Measurements from ENCODE around the gene CD36.

CD36 gene

GRCh38 chr7:80623503-80624252 is 14.8 kb upstream of the CD36 start:
- CTCF ChIA-PET, result no interaction called here
- H3K4me1 ChIP-seq (ENCODE audit: control insufficient read depth, insufficient read depth, low read length), result no peaks in the 10 kb centered on the region

DNA sequence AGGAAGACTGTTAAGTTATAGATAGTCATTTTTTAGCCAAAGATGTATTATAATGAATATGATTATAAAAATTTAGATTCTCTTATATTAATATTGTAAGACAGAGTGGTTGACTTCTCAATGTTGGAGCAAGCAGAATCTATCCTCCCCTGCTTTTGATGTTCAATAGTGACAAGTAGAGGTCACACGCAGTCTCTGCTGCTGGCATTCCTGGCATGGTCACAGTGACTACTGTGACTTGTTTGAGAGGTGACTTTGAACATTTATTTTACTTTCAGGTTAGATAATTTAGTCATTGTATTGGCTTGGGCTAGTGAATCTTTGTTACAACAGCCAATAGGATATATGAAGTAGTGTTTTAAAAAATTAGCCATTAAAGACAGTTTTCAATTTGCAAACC is 13.7 kb upstream of the CD36 start:
- Histone ChIP-seq H3K4me1 (ENCODE audit: control insufficient read depth, insufficient read depth, low read length) (no peaks in the 10 kb centered on the region), H3K4me3 (ENCODE audit: low read depth, low read length) (no peak overlapping the region), H3K9me3 (ENCODE audit: control insufficient read depth, insufficient read depth, low read depth, low read length) (no peaks in the 10 kb centered on the region), H3K27ac (ENCODE audit: extremely low read depth, low read depth, low read length) (no peak overlapping the region), H3K36me3 (ENCODE audit: control insufficient read depth in 2 of 2, insufficient read depth in 1 of 2, low read length in 2 of 2) (no peaks in the 10 kb centered on the region)
- ChIA-PET CTCF (no interaction called here), POLR2A (no interaction called here)
- no peak for TF ChIP-seq ZNF157 (tag by site-specific recombination; IDR thresholded peaks at IDR 0.05)
- TF ChIP-seq ZNF660 (tag by site-specific recombination; IDR thresholded peaks at IDR 0.05), result no peak
- TF ChIP-seq ZNF792 (tag by site-specific recombination; IDR thresholded peaks at IDR 0.05), result no peak
- no peak for TF ChIP-seq ZNF202 (tag by site-specific recombination; IDR thresholded peaks at IDR 0.05; ENCODE audit: borderline replicate concordance)
- TF ChIP-seq, protein P1, sequence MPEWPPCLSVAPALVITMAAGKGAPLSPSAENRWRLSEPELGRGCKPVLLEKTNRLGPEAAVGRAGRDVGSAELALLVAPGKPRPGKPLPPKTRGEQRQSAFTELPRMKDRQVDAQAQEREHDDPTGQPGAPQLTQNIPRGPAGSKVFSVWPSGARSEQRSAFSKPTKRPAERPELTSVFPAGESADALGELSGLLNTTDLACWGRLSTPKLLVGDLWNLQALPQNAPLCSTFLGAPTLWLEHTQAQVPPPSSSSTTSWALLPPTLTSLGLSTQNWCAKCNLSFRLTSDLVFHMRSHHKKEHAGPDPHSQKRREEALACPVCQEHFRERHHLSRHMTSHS (tag by site-specific recombination; IDR thresholded peaks at IDR 0.05), result no peak
- no peak for TF ChIP-seq ZNF843 (tag by site-specific recombination; IDR thresholded peaks at IDR 0.05)
- TF ChIP-seq ZNF514 (tag by site-specific recombination; IDR thresholded peaks at IDR 0.05), result no peak

More at GRCh38 chr7:80623503-80624252, 14.8 kb upstream of the CD36 start:
- POLR2A ChIA-PET, result no interaction called here
- no peak for TF ChIP-seq ZNF701 (tag by site-specific recombination; IDR thresholded peaks at IDR 0.05)
- no peak for TF ChIP-seq SETDB1 (IDR thresholded peaks at IDR 0.05; ENCODE audit: insufficient read length, low read length)
- no peak for TF ChIP-seq ZNF121 (tag by site-specific recombination; IDR thresholded peaks at IDR 0.05)
- no peak for TF ChIP-seq ZNF10 (tag by site-specific recombination; IDR thresholded peaks at IDR 0.05)
- no peak for TF ChIP-seq ZNF223 (tag by site-specific recombination; IDR thresholded peaks at IDR 0.05)
- TF ChIP-seq ZNF155 (tag by site-specific recombination; IDR thresholded peaks at IDR 0.05), result no peak
- H3K9me3 ChIP-seq (ENCODE audit: control insufficient read depth, insufficient read depth, low read depth, low read length), result no peaks in the 10 kb centered on the region
- H3K27ac ChIP-seq (ENCODE audit: extremely low read depth, low read depth, low read length), result no peak overlapping the region
- no peak overlapping the region for H3K4me3 ChIP-seq (ENCODE audit: low read depth, low read length)
- no peaks in the 10 kb centered on the region for H3K36me3 ChIP-seq (ENCODE audit: control insufficient read depth in 2 of 2, insufficient read depth in 1 of 2, low read length in 2 of 2)

- TF ChIP-seq KLF16 (tag by site-specific recombination; IDR thresholded peaks at IDR 0.05) (no peak), ZNF391 (tag by site-specific recombination; IDR thresholded peaks at IDR 0.05; ENCODE audit: borderline replicate concordance, low read depth) (no peak), ZNF548 (tag by site-specific recombination; IDR thresholded peaks at IDR 0.05) (no peak), ZNF350 (tag by site-specific recombination; IDR thresholded peaks at IDR 0.05) (no peak), ZNF266 (tag by site-specific recombination; IDR thresholded peaks at IDR 0.05; ENCODE audit: low read depth) (no peak), ZNF362 (tag by site-specific recombination; IDR thresholded peaks at IDR 0.05) (no peak), ZNF571 (tag by site-specific recombination; IDR thresholded peaks at IDR 0.05) (no peak), ZNF248 (tag by site-specific recombination; IDR thresholded peaks at IDR 0.05) (no peak), ZNF837 (tag by site-specific recombination; IDR thresholded peaks at IDR 0.05) (no peak), ZBTB20 (tag by site-specific recombination; IDR thresholded peaks at IDR 0.05) (no peak), ZNF2 (tag by site-specific recombination; IDR thresholded peaks at IDR 0.05) (no peak)
- TF ChIP-seq, protein P2, sequence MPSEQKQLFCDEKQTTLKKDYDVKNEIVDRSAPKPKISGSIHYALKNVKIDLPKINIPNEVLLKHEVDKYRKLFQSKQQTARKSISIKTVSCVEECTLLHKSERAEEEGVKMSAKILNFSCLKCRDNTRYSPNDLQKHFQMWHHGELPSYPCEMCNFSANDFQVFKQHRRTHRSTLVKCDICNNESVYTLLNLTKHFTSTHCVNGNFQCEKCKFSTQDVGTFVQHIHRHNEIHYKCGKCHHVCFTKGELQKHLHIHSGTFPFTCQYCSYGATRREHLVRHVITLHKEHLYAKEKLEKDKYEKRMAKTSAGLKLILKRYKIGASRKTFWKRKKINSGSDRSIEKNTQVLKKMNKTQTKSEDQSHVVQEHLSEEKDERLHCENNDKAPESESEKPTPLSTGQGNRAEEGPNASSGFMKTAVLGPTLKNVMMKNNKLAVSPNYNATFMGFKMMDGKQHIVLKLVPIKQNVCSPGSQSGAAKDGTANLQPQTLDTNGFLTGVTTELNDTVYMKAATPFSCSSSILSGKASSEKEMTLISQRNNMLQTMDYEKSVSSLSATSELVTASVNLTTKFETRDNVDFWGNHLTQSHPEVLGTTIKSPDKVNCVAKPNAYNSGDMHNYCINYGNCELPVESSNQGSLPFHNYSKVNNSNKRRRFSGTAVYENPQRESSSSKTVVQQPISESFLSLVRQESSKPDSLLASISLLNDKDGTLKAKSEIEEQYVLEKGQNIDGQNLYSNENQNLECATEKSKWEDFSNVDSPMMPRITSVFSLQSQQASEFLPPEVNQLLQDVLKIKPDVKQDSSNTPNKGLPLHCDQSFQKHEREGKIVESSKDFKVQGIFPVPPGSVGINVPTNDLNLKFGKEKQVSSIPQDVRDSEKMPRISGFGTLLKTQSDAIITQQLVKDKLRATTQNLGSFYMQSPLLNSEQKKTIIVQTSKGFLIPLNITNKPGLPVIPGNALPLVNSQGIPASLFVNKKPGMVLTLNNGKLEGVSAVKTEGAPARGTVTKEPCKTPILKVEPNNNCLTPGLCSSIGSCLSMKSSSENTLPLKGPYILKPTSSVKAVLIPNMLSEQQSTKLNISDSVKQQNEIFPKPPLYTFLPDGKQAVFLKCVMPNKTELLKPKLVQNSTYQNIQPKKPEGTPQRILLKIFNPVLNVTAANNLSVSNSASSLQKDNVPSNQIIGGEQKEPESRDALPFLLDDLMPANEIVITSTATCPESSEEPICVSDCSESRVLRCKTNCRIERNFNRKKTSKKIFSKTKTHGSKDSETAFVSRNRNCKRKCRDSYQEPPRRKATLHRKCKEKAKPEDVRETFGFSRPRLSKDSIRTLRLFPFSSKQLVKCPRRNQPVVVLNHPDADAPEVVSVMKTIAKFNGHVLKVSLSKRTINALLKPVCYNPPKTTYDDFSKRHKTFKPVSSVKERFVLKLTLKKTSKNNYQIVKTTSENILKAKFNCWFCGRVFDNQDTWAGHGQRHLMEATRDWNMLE (tag by site-specific recombination; conservative IDR thresholded peaks at IDR 0.05; ENCODE audit: low read depth), result no peak
- TF ChIP-seq, protein P3, sequence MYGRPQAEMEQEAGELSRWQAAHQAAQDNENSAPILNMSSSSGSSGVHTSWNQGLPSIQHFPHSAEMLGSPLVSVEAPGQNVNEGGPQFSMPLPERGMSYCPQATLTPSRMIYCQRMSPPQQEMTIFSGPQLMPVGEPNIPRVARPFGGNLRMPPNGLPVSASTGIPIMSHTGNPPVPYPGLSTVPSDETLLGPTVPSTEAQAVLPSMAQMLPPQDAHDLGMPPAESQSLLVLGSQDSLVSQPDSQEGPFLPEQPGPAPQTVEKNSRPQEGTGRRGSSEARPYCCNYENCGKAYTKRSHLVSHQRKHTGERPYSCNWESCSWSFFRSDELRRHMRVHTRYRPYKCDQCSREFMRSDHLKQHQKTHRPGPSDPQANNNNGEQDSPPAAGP (tag by site-specific recombination; IDR thresholded peaks at IDR 0.05), result no peak
Measured at GRCh38 chr7:80629023-80629422, 9.4 kb upstream of the CD36 start.

More at GRCh38 chr7:80629023-80629422, 9.4 kb upstream of the CD36 start:
- ChIA-PET CTCF (no interaction called here), POLR2A (no interaction called here)
- no peaks in the 10 kb centered on the region for H3K36me3 ChIP-seq (ENCODE audit: control insufficient read depth in 2 of 2, insufficient read depth in 1 of 2, low read length in 2 of 2)
- no peaks in the 10 kb centered on the region for H3K9me3 ChIP-seq (ENCODE audit: control insufficient read depth, insufficient read depth, low read depth, low read length)
- H3K27ac ChIP-seq (ENCODE audit: extremely low read depth, low read depth, low read length), result no peak overlapping the region
- H3K4me1 ChIP-seq (ENCODE audit: control insufficient read depth, insufficient read depth, low read length), result peaks cover 4% of the 10 kb centered on the region; the same call in 1 of the 2 replicates
- H3K4me3 ChIP-seq (ENCODE audit: low read depth, low read length), result no peak overlapping the region
